DMS79 (cell line): Measurements from ENCODE around the gene GNG12.

Source experiments
- DNase-seq: peaks from one replicate; lab custom pipeline; 2025; lab: John Stamatoyannopoulos, UW

GNG12 gene

GRCh38 chr1:67753776-67754525, 79.3 kb downstream of the GNG12 start:
- DNase-seq, result no peak

- no peak for DNase-seq
Observed at GRCh38 chr1:67752306-67752705, 81.0 kb downstream of the GNG12 start.

- no peak for DNase-seq
Observed at GRCh38 chr1:67750691-67751054, 82.6 kb downstream of the GNG12 start.

- peak; percentile 80 for DNase-seq
Observed at GRCh38 chr1:67749844-67750690, 83.2 kb downstream of the GNG12 start.

- peak; percentile 23 for DNase-seq
Observed at GRCh38 chr1:67749263-67749843, 83.9 kb downstream of the GNG12 start.

- DNase-seq, result no peak
Observed at GRCh38 chr1:67748630-67749029, 84.6 kb downstream of the GNG12 start.

GRCh38 chr1:67747671-67748546, 85.4 kb downstream of the GNG12 start:
- DNase-seq, result no peak

GRCh38 chr1:67745875-67746698, 87.2 kb downstream of the GNG12 start:
- no peak for DNase-seq

GRCh38 chr1:67743072-67743725, 90.1 kb downstream of the GNG12 start:
- no peak for DNase-seq

- no peak for DNase-seq
Observed at GRCh38 chr1:67741736-67742135, 91.5 kb downstream of the GNG12 start.

GRCh38 chr1:67741121-67741520, 92.1 kb downstream of the GNG12 start:
- no peak for DNase-seq

- DNase-seq, result no peak
Observed at GRCh38 chr1:67740543-67740942, 92.7 kb downstream of the GNG12 start.

- no peak for DNase-seq
Observed at GRCh38 chr1:67739361-67739760, 93.9 kb downstream of the GNG12 start.

GRCh38 chr1:67738401-67738800, 94.9 kb downstream of the GNG12 start:
- no peak for DNase-seq

GRCh38 chr1:67737875-67738274, 95.4 kb downstream of the GNG12 start:
- no peak for DNase-seq

- no peak for DNase-seq
Observed at GRCh38 chr1:67736750-67737149, 96.5 kb downstream of the GNG12 start.

- no peak for DNase-seq
Observed at GRCh38 chr1:67735806-67736627, 97.2 kb downstream of the GNG12 start.

- no peak for DNase-seq
Observed at GRCh38 chr1:67735206-67735605, 98.1 kb downstream of the GNG12 start.

GRCh38 chr1:67734323-67734690, 99.0 kb downstream of the GNG12 start:
- no peak for DNase-seq
